ENCODE measurements around the gene PTPRD.

PTPRD gene

DNA sequence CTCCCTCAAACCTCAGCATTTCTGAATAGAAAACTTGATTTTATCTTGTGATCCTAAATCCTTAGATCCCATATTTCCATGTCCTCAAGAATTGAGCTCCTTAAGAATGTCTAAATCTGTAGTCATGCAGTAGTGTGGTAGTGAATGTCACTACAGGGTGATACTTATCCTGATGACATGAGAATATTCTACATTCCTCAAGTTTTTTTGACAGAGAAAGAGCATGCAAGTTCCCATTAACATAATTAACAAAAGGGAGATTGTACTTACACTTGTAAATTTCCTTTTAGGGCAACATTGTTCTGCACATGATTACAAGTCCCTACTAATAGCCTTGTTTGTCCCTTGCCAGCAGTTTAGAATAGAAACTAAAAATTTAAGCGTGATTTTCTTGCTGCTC is 352.3 kb downstream of the PTPRD start:
- DNase-seq = no peak

DNA sequence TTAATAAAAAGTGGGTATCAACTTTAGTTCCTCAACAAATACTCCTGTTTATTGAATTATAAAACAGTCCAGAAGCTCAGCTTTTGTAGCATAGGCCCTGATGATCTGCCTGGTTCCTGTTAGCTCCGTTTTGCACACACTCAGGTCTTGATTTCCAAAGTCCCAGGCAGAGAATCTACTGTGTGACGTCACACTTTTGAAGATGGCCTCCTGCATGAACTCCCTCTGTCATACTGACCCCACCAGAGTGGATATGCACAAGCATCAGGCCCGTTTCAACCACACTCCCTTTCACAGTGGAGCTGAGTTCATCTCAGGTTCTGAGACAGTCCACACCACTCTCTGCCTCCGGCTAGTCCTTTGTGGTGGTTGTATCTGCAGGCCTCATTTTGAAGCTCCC is 353.1 kb downstream of the PTPRD start:
- no peak for DNase-seq

DNA sequence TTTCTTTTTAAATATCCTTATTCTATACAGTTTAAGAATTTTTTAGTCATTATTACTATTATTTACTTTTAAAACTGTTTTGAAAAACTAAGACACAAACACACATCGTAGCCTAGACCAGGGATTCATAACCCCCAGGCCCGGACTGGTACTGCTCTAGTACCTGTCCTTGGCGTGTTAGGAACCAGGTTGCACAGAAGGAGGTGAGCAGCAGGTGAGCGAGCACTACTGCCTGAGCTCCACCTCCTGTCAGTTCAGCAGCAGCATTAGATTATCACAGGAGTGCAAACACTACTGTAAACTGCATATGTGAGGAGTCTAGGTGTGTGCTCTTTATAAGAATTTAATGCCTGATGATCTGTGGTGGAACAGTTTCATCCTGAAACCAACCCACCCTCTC is 357.0 kb downstream of the PTPRD start:
- DNase-seq = no peak

DNA sequence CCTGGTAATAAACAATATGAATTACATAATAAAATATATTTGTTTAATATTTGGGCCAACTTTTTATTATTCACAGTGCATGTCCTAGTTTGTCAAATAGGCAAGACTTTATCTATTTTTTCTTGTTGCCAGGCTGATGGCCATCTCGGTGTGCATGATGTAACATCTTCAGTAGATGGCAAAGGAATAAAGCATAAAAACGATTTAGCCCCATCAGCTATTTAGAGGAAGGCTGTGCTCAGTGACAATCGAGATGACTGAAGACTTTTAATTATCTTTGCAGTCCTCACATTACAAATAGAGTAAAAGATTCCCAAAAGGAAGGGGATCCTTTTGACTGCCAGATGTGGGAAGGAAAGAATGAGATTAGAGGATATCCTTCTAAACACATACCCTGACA is 358.5 kb downstream of the PTPRD start:
- DNase-seq = no peak

DNA sequence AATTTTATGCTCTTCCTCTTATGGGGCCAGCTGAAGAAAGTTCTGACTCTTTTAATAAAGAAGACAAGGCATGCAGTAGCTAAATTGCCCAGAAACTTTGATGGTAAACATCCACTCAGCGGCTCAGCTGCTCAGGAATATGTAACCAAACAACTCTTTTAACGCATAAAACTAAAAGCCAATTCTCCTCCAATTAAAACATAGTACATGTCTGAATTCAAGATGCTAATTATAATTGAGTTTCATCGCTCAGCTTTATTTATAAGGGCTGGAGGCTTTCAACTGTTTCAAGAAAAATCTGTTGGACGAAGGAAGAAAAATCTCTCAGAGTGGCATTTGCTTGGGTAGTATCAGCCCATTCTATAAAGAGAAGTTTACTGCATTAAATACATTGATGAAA is 359.5 kb downstream of the PTPRD start:
- DNase-seq = no peak

DNA sequence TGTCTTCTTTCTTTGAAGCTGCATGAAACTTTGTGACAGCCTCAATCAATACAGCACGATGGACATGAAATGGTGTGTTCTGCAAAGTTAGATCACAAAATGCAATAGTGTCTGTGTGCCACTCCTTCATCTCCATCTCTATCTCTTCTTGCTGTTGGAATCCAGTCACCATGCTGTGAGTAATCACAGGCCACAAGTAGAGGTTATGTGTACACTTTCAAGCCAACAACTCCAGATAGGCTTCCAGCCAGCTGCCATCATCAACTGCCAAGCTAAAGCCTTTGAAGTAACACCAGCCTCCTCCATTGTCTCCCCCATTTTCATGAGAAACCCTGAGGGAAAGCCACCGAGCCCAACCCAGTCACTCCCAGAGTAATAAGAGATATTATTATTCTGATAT is 360.6 kb downstream of the PTPRD start:
- DNase-seq = no peak

DNA sequence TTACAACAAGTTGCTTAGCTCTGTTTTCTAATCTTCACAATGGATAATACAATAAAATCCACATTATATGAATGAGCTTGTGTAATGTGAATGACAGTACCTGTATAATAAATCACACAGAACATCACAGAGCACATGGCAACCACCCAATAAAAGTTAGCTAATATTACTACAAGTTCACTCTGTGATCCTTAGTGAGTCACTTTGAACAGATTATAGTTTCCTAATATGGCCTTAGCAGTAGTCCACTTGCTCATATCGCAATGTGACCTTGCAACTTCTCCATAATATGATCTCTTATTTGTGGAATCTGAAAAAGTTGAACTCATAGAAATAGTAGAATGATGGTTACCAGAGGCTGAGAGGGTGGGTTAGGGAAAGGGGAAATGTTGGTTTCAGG is 361.3 kb downstream of the PTPRD start:
- no peak for DNase-seq

DNA sequence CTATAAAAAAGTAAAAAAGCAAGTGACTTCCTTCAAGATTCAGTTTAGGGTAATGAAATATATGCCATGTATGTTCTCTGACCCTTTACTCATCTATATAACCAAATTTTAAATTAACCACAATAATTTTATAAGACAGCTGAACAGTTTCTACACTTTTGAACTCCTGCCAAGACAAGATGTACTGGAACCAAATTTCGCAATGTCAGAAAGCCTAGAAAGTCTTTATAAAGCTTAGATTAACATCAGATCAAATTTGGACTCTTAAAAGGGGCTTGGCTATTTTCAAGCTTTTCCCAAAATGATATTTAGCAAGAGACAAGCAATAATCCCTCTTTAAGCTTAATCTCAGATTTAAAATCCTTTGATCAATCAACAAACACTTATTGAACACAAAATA is 362.6 kb downstream of the PTPRD start:
- no peak for DNase-seq

DNA sequence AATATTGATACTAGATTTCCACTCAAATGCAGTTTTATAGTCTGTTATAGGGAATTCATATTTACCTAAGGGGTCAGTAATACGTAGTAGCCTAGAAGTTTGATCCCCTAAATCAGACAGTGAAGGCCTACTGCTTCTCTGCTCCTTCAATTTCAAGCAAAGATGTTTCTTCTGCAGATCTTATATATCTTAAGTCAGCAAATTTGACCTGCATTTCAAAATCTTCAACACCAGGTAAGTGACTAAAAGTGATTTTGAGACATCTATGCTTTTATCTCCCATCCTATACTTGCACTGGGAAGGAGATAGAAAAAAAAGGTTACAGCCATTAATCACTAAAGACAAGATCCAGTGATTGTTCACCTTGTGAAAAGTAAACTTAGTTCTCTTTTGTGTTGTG is 363.9 kb downstream of the PTPRD start:
- DNase-seq = no peak

DNA sequence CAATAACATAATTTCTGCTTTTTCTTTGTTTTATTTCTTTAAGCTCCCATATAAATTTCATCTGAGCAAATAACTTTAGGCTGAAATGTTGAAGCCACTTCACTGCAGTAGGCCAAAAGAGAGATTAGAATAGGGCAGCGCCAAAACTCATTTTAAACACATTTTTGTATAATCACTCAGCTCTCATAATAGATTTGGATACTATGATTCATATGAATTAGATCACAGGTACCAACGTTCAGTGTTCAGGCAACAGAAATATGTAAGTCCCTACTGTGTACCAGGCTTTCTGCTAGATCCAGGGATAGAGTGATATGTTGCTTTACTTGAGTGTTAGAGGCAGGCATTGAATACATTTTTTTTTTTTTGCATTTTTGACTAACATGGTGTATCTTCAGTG is 370.5 kb downstream of the PTPRD start:
- DNase-seq = no peak

DNA sequence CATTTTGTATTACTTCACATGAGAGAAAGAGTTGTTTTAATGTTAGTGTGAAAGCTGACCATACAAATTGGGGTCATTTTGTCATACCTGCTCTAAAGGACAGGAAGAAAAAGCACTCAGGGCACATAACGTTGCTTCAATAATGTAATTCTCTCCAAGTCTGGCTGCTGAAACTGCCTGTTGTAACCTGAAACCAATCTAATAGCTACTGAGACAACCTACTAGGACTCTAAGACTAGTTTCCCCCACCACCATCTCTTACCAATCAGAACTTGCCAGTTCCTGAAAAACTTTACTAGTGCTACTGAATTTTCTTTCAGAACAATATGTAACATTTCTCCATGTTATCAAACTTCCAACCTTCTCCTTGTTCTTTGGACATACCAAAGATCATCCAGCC is 374.7 kb downstream of the PTPRD start:
- DNase-seq = no peak

DNA sequence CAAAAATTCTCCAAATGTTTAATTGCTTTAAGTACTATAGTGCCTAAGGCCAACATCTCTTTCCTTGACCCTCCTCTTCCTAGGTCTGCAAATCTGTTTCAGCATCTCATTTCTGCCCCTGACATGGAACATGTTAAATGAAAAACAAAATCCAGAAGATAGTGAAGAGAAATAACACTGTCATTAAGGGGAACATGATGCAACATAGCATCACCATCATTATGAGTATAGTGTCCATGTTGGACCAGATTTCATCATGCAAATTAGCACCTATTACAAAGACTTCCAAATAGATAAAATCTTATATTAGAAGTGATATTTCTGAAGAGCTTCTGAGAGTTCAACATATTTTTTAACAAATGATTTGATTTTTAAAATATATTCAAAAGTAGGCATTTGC is 375.2 kb downstream of the PTPRD start:
- DNase-seq = no peak

DNA sequence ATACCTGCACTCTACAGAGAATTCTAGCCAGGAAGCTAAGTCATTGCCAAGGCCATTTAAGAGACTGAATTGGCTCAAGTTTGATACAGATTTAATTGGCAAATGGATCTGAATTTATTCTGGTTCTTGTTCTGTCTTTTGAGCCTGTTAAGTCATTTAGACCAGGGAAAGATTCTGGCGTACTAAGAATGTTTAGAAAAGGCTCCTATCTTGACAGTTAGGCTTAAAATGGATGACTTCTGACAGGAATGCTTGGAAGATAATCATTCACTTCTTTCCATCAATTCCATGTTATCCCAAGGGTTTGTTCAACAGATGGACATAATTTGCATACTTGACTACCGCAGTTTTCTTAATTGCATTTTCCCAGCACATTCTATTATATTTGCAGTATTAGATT is 376.6 kb downstream of the PTPRD start:
- no peak for DNase-seq

DNA sequence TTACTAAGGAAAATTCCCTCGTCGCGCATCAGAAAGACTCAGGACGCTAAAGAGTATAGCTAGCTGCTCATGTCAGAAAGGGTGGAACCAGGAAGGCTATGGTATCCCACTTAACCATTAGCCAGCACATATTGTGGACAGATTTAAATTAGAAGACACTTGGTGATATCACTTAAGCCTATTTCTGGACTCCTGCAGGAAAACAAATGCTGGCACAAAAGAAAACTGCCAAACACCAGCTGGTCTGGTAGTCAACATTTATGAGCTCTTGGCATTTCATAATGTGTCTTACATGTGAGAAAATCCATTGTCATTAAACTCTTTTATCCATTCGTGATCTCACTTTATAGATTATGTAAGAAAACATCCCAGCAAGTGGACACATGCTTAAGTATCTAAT is 377.4 kb downstream of the PTPRD start:
- no peak for DNase-seq

DNA sequence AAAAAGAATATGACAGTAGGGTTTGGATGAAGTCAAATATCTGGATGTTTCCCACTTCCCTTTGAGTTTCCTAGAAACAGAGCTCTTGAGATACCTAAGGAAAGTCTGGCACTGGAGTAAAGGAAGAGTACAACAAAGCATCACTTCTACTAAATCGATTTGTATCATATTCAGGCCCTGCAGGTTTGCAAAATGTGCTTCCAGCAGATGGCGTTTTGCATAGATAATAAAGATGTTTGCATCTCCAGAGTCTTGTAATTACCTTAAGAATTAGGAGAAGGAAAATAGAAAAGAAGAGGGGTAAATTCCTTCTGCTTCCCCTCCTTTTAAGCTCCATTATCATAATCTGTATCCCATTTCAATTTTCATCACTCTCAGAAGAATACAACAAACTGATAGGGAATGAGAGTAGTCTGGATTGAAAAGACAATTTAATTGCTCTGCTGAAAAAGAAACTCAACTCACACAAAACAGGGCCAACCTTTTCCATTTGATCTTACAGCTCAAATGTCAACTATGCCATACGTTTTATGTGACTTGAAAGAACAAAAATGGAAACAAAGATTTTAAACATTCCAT is 380.4 kb downstream of the PTPRD start:
- DNase-seq = no peak

DNA sequence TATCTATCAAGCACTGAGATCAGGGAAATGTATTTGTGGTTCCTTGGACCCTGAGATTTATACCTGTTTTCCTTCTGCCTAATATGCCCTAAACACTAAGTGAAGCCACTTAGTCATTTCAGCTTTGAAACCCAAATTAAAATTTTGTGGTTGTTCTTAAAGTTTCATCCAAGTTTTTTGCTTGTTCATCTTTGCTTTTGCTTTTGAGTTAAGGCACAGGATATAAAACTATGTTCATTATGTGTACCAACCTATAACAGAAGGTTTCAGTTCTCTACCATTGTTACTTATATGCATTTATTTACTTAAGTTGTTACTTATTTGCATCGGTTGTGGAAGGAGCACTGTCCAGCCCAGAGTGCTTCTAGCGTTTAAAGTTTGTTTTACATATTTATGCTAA is 382.3 kb downstream of the PTPRD start:
- no peak for DNase-seq

DNA sequence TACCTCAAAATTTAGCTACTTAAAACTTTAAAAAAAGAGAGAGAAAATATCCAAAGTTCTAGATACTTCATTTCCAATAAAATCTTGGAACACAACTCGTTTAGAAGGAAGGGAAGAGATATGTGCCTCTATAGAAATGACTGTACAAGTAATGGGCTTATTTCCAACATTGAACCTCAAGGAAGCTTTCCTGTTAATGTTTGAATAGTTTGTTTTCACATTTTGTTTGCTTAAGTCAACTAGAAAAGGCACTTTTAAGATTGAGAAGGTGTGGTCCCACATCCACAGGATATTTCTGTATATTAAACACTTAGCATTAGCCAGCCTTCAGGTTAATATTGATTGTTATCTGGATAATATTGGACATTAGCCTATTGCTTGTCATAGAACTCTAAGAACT is 384.7 kb downstream of the PTPRD start:
- DNase-seq = no peak

DNA sequence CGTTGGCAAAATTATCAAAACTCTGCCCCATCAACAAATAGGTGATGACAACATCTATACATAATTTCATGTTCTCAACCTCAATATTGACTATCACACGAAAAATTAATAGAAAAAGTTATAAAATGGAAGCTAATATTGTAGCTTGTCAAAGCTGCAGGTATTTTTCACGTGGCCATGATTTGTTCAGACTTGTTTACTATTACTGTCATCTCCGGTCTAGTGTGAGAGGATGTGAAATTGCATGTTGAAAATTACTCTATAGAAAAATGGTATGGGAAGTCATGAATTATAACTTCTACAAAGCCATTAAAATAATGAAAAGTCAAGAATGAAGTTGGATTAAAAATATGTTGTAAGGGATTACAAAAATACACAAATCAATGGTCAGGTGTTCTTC is 385.8 kb downstream of the PTPRD start:
- DNase-seq = no peak

DNA sequence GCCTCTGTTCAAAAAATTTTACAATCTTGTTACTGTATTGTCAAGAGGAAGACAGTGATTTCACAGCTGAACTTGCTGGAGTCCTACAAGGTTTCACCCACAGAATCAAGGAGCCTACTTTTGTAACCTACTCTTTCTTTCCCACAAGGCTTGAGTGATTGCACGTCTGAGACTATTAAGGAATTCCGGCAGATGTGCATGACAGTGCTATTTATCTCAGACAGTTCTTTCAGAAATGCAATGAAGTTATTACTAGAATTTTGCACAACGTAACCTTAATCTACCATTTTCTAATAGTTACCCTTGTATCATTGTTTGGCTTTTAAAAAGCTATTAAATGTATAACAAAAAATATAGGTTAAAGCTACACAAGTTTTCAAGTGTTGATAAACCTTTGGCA is 400.1 kb downstream of the PTPRD start:
- no peak for DNase-seq

DNA sequence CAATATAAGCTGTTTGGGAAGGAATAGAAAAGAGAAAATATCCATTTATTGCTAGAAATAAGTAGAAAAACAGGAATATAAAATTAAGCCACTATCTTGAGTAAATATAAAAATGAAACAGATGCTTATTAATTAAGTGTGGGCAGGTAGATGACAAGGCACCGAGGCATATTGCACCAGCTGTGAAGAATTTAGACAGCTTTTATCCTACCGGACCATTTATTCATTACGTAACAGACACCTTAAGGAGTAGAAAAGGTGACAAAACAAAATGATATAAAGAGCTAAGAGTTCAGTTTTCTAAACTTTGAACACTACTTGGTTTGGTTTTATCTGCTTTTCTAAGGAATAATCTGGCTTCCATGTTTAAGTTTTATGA is 404.1 kb downstream of the PTPRD start:
- DNase-seq = no peak

DNA sequence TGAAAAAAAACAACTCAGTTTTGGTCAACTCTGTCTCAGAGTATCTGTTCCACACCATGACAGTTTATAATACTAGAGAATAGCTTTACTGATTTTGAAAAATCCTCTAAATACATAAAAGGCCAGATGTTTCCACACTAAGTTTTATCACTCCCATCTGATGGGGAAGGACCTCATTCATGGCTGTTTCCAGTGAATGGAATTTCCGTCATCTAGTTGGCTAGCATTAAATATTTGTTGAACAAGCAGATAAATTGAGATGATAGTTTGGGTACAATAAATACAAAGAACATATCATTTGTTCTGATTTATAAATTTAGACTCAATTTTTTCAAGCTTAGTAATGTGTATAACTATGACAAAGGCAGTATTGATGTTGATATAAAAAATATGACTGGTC is 408.5 kb downstream of the PTPRD start:
- no peak for DNase-seq

DNA sequence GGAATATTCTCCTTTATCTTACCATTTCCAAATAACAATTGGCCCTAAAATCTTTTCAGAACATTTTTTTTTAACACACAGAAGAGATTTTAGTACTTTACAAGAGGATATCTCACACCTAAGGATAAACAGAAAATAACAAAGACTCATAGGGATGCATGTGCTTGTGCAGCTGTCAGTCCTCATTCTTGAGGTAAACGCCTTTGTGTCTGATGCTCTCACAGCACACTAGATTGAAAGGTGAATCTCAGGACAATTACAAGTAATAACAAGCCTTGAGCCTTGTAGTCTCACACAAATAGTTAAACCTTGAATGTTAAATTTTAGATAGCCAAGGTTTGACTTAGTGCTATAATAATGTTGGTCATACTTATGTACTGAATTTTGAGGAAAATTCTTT is 439.2 kb downstream of the PTPRD start:
- DNase-seq = no peak

DNA sequence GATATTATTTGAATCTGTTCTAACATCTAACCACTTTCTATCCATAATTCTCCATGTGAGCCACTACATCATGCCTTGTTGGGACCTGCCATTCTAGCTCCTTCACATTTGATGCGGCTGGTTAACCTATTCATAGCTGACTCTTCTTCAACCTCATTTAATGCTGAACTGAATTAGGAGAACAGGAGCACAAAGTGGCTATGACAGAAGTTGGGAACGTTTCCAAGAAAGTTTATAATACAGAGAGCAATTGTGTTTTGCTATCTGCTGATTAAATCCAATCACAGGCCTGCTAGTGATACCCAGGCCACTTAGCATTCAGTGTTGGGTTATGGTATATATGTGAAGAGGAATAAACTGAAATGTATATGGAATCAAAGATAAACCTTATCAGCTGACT is 440.3 kb downstream of the PTPRD start:
- no peak for DNase-seq

DNA sequence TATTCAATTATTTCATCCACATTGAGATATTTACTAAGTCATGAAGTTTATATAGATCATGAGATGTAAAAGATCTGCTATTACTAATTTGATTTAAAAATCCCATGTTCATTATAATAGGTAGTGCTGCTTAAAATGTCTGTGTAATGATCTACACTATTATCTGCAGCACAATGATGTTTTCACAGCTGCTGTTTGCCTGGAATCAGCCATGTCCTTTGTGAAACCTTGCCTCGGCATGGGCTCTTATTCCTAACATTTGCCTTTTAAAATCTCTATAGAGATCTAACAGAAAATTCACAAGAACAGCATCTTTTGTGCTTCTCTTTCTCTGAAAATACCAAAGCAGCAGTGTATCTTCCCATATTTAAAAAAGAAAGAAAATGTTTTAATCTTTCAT is 444.6 kb downstream of the PTPRD start:
- no peak for DNase-seq

DNA sequence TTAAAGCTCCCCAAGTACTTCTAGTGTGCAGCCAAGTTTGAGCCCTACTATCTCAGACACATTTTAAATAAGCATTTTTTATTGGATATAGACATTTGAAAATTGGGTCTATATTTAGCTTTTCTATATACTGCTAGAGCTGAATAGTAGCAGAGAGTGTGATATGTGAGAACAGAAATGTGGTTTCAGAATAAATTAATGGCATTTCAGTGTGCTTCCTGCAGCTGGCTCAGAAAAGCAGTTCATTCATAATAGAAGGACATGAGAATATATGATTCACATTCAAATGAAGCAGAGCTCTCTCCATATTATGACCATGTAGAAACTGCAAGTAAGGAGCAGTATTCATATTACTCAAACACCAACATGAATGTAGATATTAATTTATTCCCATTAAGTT is 464.0 kb downstream of the PTPRD start:
- no peak for DNase-seq

Measured in CD4-positive, alpha-beta T cell treated with Interferon alpha-2 for 1 hour (primary cell).